ENCODE results near the gene AKT3.
A peak's percentile ranks its signal among the peaks of the same experiment; 100 is the strongest.

Gene AKT3

DNA sequence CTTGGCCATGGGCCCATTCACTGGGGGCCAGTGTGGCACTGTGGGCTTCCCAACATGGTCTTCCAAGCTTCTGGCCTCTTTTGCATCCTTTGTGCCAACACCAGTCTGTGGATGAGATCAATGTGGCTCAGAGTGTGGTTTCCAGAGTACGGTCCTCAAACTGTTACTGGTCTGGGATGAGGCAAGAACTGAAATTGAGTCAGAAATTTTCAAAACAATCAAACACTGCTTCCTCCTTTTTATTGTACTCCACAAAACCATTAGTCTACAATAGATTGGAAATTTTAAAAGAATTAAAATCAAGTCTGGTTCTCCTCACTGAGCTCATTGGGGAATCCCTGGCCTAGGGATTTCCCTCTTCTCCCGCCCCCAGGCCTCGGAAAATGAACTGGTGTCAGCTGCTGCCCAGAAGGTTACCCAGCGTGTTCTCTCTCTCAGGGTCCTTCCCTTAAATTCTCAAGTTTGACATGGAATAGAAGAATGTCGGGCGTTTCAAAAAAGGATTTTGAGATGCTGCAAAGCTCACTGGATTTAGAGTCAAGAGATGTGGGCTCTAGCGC is 372.2 kb downstream of the AKT3 start:
- no peak overlapping the region for H2BK5ac ChIP-seq (ENCODE audit: low read length)
- H3K27ac ChIP-seq (replicated peaks; ENCODE audit: low read length) = no peak overlapping the region
- H3K9ac ChIP-seq (ENCODE audit: low read depth, low read length, poor library complexity) = no peak overlapping the region
- WGBS, 2 donors (ENCODE audit: extremely low coverage in 2 of 2, insufficient read length in 2 of 2, insufficient replicate concordance in 1 of 2) = no CpG with 5 or more reads among the region's 7 CpGs
- H3K27me3 ChIP-seq (ENCODE audit: control insufficient read depth in 3 of 3, insufficient read depth in 3 of 3, low read depth in 1 of 3, low read length in 3 of 3) = no peaks in the 10 kb centered on the region
- no peak overlapping the region for H2BK12ac ChIP-seq (ENCODE audit: low read length)
- no peaks in the 10 kb centered on the region for H3K36me3 ChIP-seq (replicated peaks in 1 of 2; ENCODE audit: control insufficient read depth in 2 of 2, insufficient read depth in 2 of 2, low read length in 2 of 2)
- H3K79me1 ChIP-seq (ENCODE audit: low read depth, low read length) = no peaks in the 10 kb centered on the region
- H3K4me2 ChIP-seq (ENCODE audit: insufficient read depth, low read length, poor library complexity, severe bottlenecking) = no peak overlapping the region
- H3K4me3 ChIP-seq (ENCODE audit: low read length in 2 of 2) = no peak overlapping the region
- H2AFZ ChIP-seq (ENCODE audit: low read length) = no peak overlapping the region
- no peak overlapping the region for H3K23ac ChIP-seq (ENCODE audit: low read depth, low read length, poor library complexity)
- H3K14ac ChIP-seq (ENCODE audit: low read length) = no peak overlapping the region
- H3K9me3 ChIP-seq (replicated peaks in 1 of 2; ENCODE audit: control insufficient read depth in 2 of 2, insufficient read depth in 1 of 2, low read depth in 1 of 2, low read length in 2 of 2) = peaks cover 0 to 11% of the 10 kb centered on the region in 2 donors
- DNase-seq (ENCODE audit: low spot score) = no peak
- peaks cover 24 to 38% of the 10 kb centered on the region in 2 donors for H3K4me1 ChIP-seq (ENCODE audit: control insufficient read depth in 2 of 2, insufficient read depth in 1 of 2, low read depth in 1 of 2, low read length in 2 of 2)
- no peak overlapping the region for H3K18ac ChIP-seq (ENCODE audit: low read length)
- H2BK120ac ChIP-seq (ENCODE audit: low read depth, low read length) = no peak overlapping the region
- no peak overlapping the region for H3K4ac ChIP-seq (ENCODE audit: low read length)
- no peak overlapping the region for H4K91ac ChIP-seq (ENCODE audit: low read depth, low read length, poor library complexity)
- no peak overlapping the region for H2AK5ac ChIP-seq (ENCODE audit: low read depth, low read length)
- H4K8ac ChIP-seq (ENCODE audit: low read depth, low read length) = no peak overlapping the region
- H2BK15ac ChIP-seq (ENCODE audit: low read length) = no peak overlapping the region

DNA sequence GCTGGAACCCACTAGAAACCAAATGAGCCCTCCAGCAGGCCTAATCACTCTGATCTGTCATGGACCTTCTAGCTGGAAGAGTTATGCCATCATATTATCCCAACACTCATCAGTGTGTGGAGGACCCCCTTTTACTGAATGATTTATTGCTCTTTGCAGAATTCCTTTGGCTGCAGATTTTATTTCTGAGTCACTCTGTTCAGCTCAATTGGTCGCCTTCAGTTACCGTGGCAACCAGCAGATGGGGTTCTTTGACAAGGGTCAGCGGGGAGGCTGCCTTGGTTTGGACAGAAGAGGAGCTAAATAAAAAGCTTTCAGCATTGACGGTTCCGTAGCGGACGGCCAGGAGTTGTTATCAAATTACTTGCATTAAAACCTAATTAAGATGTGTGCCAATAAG is 374.1 kb downstream of the AKT3 start:
- H3K4me1 ChIP-seq (ENCODE audit: control insufficient read depth in 2 of 2, insufficient read depth in 1 of 2, low read depth in 1 of 2, low read length in 2 of 2) = peaks cover 38 to 42% of the 10 kb centered on the region in 2 donors
- peak overlapping the region; percentile 18 for H3K27ac ChIP-seq (replicated peaks; ENCODE audit: low read length)
- no peak overlapping the region for H3K4me2 ChIP-seq (ENCODE audit: insufficient read depth, low read length, poor library complexity, severe bottlenecking)
- WGBS, 2 donors (ENCODE audit: extremely low coverage in 2 of 2, insufficient read length in 2 of 2, insufficient replicate concordance in 1 of 2) = no CpG with 5 or more reads among the region's 7 CpGs
- H3K18ac ChIP-seq (ENCODE audit: low read length) = no peak overlapping the region
- H3K36me3 ChIP-seq (replicated peaks in 1 of 2; ENCODE audit: control insufficient read depth in 2 of 2, insufficient read depth in 2 of 2, low read length in 2 of 2) = no peaks in the 10 kb centered on the region
- no peak overlapping the region for H3K9ac ChIP-seq (ENCODE audit: low read depth, low read length, poor library complexity)
- no peak overlapping the region for H3K23ac ChIP-seq (ENCODE audit: low read depth, low read length, poor library complexity)
- H3K4me3 ChIP-seq (ENCODE audit: low read length in 2 of 2) = no peak overlapping the region
- no peak overlapping the region for H4K8ac ChIP-seq (ENCODE audit: low read depth, low read length)
- H3K79me1 ChIP-seq (ENCODE audit: low read depth, low read length) = no peaks in the 10 kb centered on the region
- peaks cover 0 to 8% of the 10 kb centered on the region in 2 donors for H3K9me3 ChIP-seq (replicated peaks in 1 of 2; ENCODE audit: control insufficient read depth in 2 of 2, insufficient read depth in 1 of 2, low read depth in 1 of 2, low read length in 2 of 2)
- peak; percentile 61 for DNase-seq (ENCODE audit: low spot score)
- no peak overlapping the region for H2BK5ac ChIP-seq (ENCODE audit: low read length)
- H2BK15ac ChIP-seq (ENCODE audit: low read length) = no peak overlapping the region
- peak overlapping the region; percentile 54 for H2AFZ ChIP-seq (ENCODE audit: low read length)
- no peak overlapping the region for H4K91ac ChIP-seq (ENCODE audit: low read depth, low read length, poor library complexity)
- H2BK120ac ChIP-seq (ENCODE audit: low read depth, low read length) = no peak overlapping the region
- H3K14ac ChIP-seq (ENCODE audit: low read length) = no peak overlapping the region
- no peak overlapping the region for H2BK12ac ChIP-seq (ENCODE audit: low read length)
- H2AK5ac ChIP-seq (ENCODE audit: low read depth, low read length) = no peak overlapping the region
- H3K27me3 ChIP-seq (ENCODE audit: control insufficient read depth in 3 of 3, insufficient read depth in 3 of 3, low read depth in 1 of 3, low read length in 3 of 3) = no peaks in the 10 kb centered on the region
- H3K4ac ChIP-seq (ENCODE audit: low read length) = no peak overlapping the region

DNA sequence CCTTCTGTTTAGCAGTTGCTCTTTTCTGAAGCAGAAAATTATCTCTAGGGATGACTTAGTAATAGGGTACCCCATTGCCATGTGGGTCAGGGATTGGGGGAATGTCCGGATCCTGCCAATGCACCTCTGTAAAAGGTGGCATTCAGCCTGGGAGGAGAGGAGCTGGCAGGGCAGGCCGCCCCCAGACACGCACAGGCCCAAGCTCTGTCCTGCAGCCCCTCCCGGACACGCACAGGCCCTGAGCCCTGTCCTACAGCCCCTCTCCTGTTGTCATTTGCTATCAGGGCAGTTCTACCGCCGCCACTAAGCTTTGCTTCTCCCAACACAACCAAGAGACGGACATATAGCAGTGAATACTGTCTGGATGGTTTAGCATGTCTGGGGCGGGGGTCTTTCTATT is 375.1 kb downstream of the AKT3 start:
- Histone ChIP-seq H3K18ac (ENCODE audit: low read length) (peak overlapping the region; percentile 49), H3K14ac (ENCODE audit: low read length) (no peak overlapping the region), H3K9ac (ENCODE audit: low read depth, low read length, poor library complexity) (no peak overlapping the region), H2BK120ac (ENCODE audit: low read depth, low read length) (peak overlapping the region; percentile 95), H3K9me3 (replicated peaks in 1 of 2; ENCODE audit: control insufficient read depth in 2 of 2, insufficient read depth in 1 of 2, low read depth in 1 of 2, low read length in 2 of 2) (peaks cover 0 to 8% of the 10 kb centered on the region in 2 donors), H3K4me1 (ENCODE audit: control insufficient read depth in 2 of 2, insufficient read depth in 1 of 2, low read depth in 1 of 2, low read length in 2 of 2) (peaks cover 46 to 52% of the 10 kb centered on the region in 2 donors), H3K27ac (replicated peaks; ENCODE audit: low read length) (peak overlapping the region; percentile 44), H3K4ac (ENCODE audit: low read length) (no peak overlapping the region), H4K91ac (ENCODE audit: low read depth, low read length, poor library complexity) (no peak overlapping the region), H3K4me2 (ENCODE audit: insufficient read depth, low read length, poor library complexity, severe bottlenecking) (no peak overlapping the region), H3K23ac (ENCODE audit: low read depth, low read length, poor library complexity) (peak overlapping the region; percentile 6), H3K4me3 (ENCODE audit: low read length in 2 of 2) (no peak overlapping the region), H2AFZ (ENCODE audit: low read length) (no peak overlapping the region), H3K79me1 (ENCODE audit: low read depth, low read length) (no peaks in the 10 kb centered on the region), H3K36me3 (replicated peaks in 1 of 2; ENCODE audit: control insufficient read depth in 2 of 2, insufficient read depth in 2 of 2, low read length in 2 of 2) (no peaks in the 10 kb centered on the region), H2BK5ac (ENCODE audit: low read length) (peak overlapping the region; percentile 14), H2BK12ac (ENCODE audit: low read length) (peak overlapping the region; percentile 59), H2BK15ac (ENCODE audit: low read length) (peak overlapping the region; percentile 17), H4K8ac (ENCODE audit: low read depth, low read length) (no peak overlapping the region), H2AK5ac (ENCODE audit: low read depth, low read length) (peak overlapping the region; percentile 44), H3K27me3 (ENCODE audit: control insufficient read depth in 3 of 3, insufficient read depth in 3 of 3, low read depth in 1 of 3, low read length in 3 of 3) (no peaks in the 10 kb centered on the region)
- no peak for DNase-seq (ENCODE audit: low spot score)
- WGBS, 2 donors (ENCODE audit: extremely low coverage in 2 of 2, insufficient read length in 2 of 2, insufficient replicate concordance in 1 of 2) = no CpG with 5 or more reads among the region's 9 CpGs

DNA sequence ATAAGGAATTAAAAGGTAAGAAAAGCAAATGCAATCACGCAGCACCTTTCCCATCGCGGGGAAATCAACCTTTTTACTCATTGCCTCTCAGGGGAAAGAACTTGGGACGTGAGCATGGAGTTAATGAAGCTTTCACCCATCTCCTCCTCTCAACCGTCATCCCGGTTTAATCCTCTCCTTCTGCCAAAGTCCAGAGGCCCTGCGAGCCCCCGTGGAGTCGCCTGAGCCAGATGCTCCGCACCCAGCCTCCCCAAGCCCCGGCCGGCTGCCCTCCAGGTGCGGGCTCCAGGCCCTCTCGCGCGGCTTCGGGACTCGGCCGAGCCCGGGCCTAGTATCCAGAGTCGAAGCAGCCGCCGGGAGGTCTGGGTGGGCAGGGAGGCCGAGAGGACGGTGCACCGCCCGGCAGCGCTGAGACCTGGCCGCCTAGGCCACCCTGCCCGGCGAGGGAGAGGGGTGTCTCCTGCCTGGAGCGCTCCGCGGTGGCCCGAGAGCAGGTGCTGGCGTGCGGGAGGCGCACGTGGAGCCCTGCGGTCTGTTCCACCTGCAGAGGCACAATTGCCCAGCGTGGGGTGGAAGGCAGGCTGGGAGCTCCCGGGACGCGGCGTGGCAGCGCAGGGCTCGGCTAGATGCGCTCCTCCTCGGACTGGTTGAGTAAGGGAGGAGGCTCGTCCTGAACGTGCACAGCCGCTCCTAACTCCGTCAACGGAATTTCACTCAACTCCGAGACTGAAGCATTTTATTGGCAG is 375.7 kb downstream of the AKT3 start:
- Histone ChIP-seq H4K8ac (ENCODE audit: low read depth, low read length) (no peak overlapping the region), H2BK12ac (ENCODE audit: low read length) (peak overlapping the region; percentile 47), H3K27ac (replicated peaks; ENCODE audit: low read length) (peak overlapping the region; percentile 44), H3K4me2 (ENCODE audit: insufficient read depth, low read length, poor library complexity, severe bottlenecking) (no peak overlapping the region), H2BK15ac (ENCODE audit: low read length) (peak overlapping the region; percentile 17), H3K23ac (ENCODE audit: low read depth, low read length, poor library complexity) (no peak overlapping the region), H3K14ac (ENCODE audit: low read length) (peak overlapping the region; percentile 28), H3K79me1 (ENCODE audit: low read depth, low read length) (no peaks in the 10 kb centered on the region), H3K18ac (ENCODE audit: low read length) (peak overlapping the region; percentile 98), H3K9ac (ENCODE audit: low read depth, low read length, poor library complexity) (no peak overlapping the region), H3K9me3 (replicated peaks in 1 of 2; ENCODE audit: control insufficient read depth in 2 of 2, insufficient read depth in 1 of 2, low read depth in 1 of 2, low read length in 2 of 2) (peaks cover 0 to 8% of the 10 kb centered on the region in 2 donors), H3K36me3 (replicated peaks in 1 of 2; ENCODE audit: control insufficient read depth in 2 of 2, insufficient read depth in 2 of 2, low read length in 2 of 2) (no peaks in the 10 kb centered on the region), H3K4ac (ENCODE audit: low read length) (peak overlapping the region; percentile 97), H4K91ac (ENCODE audit: low read depth, low read length, poor library complexity) (peak overlapping the region; percentile 74), H3K27me3 (ENCODE audit: control insufficient read depth in 3 of 3, insufficient read depth in 3 of 3, low read depth in 1 of 3, low read length in 3 of 3) (no peaks in the 10 kb centered on the region), H3K4me1 (ENCODE audit: control insufficient read depth in 2 of 2, insufficient read depth in 1 of 2, low read depth in 1 of 2, low read length in 2 of 2) (peaks cover 48 to 53% of the 10 kb centered on the region in 2 donors), H2BK120ac (ENCODE audit: low read depth, low read length) (peak overlapping the region; percentile 95), H2AK5ac (ENCODE audit: low read depth, low read length) (peak overlapping the region; percentile 44), H2AFZ (ENCODE audit: low read length) (no peak overlapping the region), H3K4me3 (ENCODE audit: low read length in 2 of 2) (no peak overlapping the region), H2BK5ac (ENCODE audit: low read length) (peak overlapping the region; percentile 85)
- DNase-seq (ENCODE audit: low spot score) = no peak
- no CpG with 5 or more reads among the region's 55 CpGs for WGBS, 2 donors (ENCODE audit: extremely low coverage in 2 of 2, insufficient read length in 2 of 2, insufficient replicate concordance in 1 of 2)

Measured in neuronal stem cell (in vitro differentiated cells).